Vagina (tissue), 2 donors: ENCODE results near the gene CHRNB1. TPM values are rescaled to one million over a fixed set of nuclear protein-coding genes. Genes with fewer than 3 reads are reported as not detected.
A peak's percentile ranks its signal among the peaks of the same experiment; 100 is the strongest.

ENCODE experiments used
- DNase-seq, 2 donors: peaks; one replicate each; pipeline ENCODE4 v3.0.0-alpha.2; 2017; ENCODE audit errors: extremely low spot score in 2 of 2
- H3K27ac ChIP-seq: fragments of 200-600 bp; sonication (generic); one replicate; pipeline ENCODE4 v1.5.1; 2019
- H3K27me3 ChIP-seq: fragments of 200-600 bp; sonication (generic); one replicate; pipeline ENCODE4 v1.5.1; 2019
- H3K36me3 ChIP-seq, 2 donors: fragments of 200-600 bp; sonication (generic); one replicate each; pipeline ENCODE4 v1.5.1; 2017 to 2019
- H3K4me1 ChIP-seq: fragments of 200-600 bp; sonication (generic); one replicate; pipeline ENCODE4 v1.5.1; 2019
- H3K4me3 ChIP-seq, 2 donors: fragments of 200-600 bp; sonication (generic); 1 replicate in 1 of 2; 2 replicates in 1 of 2; pipeline ENCODE4 v1.5.1; 2016 to 2019
- H3K9me3 ChIP-seq: fragments of 200-600 bp; sonication (generic); one replicate; pipeline ENCODE4 v1.5.1; 2019
- POLR2A ChIP-seq, 2 donors: fragments of 450-650 bp; IDR thresholded peaks; one replicate each; pipeline ENCODE4 v1.6.1; 2017; ENCODE audit warnings: antibody characterized with exemption in 2 of 2, mild to moderate bottlenecking in 2 of 2, moderate library complexity in 2 of 2
- POLR2AphosphoS5 ChIP-seq, 2 donors: sonication (generic); formaldehyde crosslinking; IDR thresholded peaks; one replicate each; pipeline ENCODE4 v1.9.0; 2017; ENCODE audit warnings: antibody characterized with exemption in 2 of 2, mild to moderate bottlenecking in 2 of 2, low read depth in 1 of 2; ENCODE audit not compliant: insufficient read depth in 1 of 2
- intact Hi-C: fragments of 100-400 bp; cut with DNase I; formaldehyde crosslinking; loops from one replicate; pipeline ENCODE4 v1.15.1; 2023
- total RNA-seq: library from RNA; depleted of rRNA; stranded (reverse); fragments of >200 nt; gene quantifications from one replicate; pipeline ENCODE4 v1.2.3, GENCODE V29; 2016
- TF ChIP-seq, protein P1 (sequence below), 3 experiments: fragments of 450-650 bp in 2 of 3; fragments of 200-600 bp in 1 of 3; sonication (generic) in 1 of 3; IDR thresholded peaks; one replicate each; pipeline ENCODE4 v1.5.1; 2017 to 2019; ENCODE audit warnings: antibody characterized with exemption in 3 of 3, mild to moderate bottlenecking in 2 of 3, moderate library complexity in 2 of 3

The CHRNB1 gene
- total RNA-seq, 1 donor from 2014 or later: 5.9 TPM

GRCh38 chr17:7408863-7409262, 36.0 kb upstream of the CHRNB1 start:
- H3K27me3 ChIP-seq: no peaks in the 10 kb centered on the region
- H3K9me3 ChIP-seq: no peaks in the 10 kb centered on the region
- no peak overlapping the region for H3K27ac ChIP-seq
- H3K4me1 ChIP-seq: peaks cover 33% of the 10 kb centered on the region
- peaks cover 0 to 16% of the 10 kb centered on the region in 2 donors for H3K36me3 ChIP-seq
- H3K4me3 ChIP-seq: no peak overlapping the region
- no peak for DNase-seq
- TF ChIP-seq POLR2A (IDR thresholded peaks at IDR 0.05) (no peak), POLR2AphosphoS5 (IDR thresholded peaks at IDR 0.05; ENCODE audit: insufficient read depth in 1 of 2, low read depth in 1 of 2) (no peak)
- TF ChIP-seq, protein P1, sequence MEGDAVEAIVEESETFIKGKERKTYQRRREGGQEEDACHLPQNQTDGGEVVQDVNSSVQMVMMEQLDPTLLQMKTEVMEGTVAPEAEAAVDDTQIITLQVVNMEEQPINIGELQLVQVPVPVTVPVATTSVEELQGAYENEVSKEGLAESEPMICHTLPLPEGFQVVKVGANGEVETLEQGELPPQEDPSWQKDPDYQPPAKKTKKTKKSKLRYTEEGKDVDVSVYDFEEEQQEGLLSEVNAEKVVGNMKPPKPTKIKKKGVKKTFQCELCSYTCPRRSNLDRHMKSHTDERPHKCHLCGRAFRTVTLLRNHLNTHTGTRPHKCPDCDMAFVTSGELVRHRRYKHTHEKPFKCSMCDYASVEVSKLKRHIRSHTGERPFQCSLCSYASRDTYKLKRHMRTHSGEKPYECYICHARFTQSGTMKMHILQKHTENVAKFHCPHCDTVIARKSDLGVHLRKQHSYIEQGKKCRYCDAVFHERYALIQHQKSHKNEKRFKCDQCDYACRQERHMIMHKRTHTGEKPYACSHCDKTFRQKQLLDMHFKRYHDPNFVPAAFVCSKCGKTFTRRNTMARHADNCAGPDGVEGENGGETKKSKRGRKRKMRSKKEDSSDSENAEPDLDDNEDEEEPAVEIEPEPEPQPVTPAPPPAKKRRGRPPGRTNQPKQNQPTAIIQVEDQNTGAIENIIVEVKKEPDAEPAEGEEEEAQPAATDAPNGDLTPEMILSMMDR (IDR thresholded peaks at IDR 0.05): no peak
- intact Hi-C loops: loop anchor here (5.0 kb wide), 1 partner anchor 57 kb away; the partner anchor contains the start of gene KCTD11

DNA sequence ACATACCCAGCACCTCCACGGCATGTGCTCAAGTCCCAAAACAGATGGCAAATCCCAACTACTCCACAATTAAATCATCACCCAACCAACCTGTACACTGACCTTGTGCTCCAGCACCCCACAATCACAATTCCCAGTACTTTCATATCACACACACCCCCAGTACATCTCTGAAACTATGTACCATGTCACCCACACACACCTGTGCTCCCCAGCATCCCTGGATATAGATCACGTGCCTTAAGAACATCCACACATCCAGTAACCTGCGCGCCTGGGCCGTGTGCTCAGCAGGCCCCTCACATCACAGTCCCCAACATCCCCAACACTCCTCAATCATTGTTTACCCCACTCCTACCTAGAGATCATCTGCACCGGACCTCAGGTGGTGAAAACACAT, 35.1 kb upstream of the CHRNB1 start:
- TF ChIP-seq, protein P1 (IDR thresholded peaks at IDR 0.05): no peak
- TF ChIP-seq POLR2AphosphoS5 (IDR thresholded peaks at IDR 0.05; ENCODE audit: insufficient read depth in 1 of 2, low read depth in 1 of 2) (no peak), POLR2A (IDR thresholded peaks at IDR 0.05) (no peak)
- Histone ChIP-seq H3K4me1 (peaks cover 33% of the 10 kb centered on the region), H3K27me3 (no peaks in the 10 kb centered on the region), H3K36me3 (peaks cover 0 to 18% of the 10 kb centered on the region in 2 donors), H3K9me3 (no peaks in the 10 kb centered on the region), H3K4me3 (no peak overlapping the region), H3K27ac (no peak overlapping the region)
- DNase-seq: no peak
- intact Hi-C loops: loop anchor here (5.0 kb wide), 1 partner anchor 57 kb away; the partner anchor contains the start of gene KCTD11

GRCh38 chr17:7410634-7411426, 34.0 kb upstream of the CHRNB1 start:
- Histone ChIP-seq H3K27ac (no peak overlapping the region), H3K4me1 (peaks cover 23% of the 10 kb centered on the region), H3K9me3 (no peaks in the 10 kb centered on the region), H3K27me3 (no peaks in the 10 kb centered on the region), H3K36me3 (peaks cover 0 to 21% of the 10 kb centered on the region in 2 donors), H3K4me3 (no peak overlapping the region)
- DNase-seq: no peak
- intact Hi-C loops: no loop called here
- TF ChIP-seq POLR2AphosphoS5 (IDR thresholded peaks at IDR 0.05; ENCODE audit: insufficient read depth in 1 of 2, low read depth in 1 of 2) (no peak), POLR2A (IDR thresholded peaks at IDR 0.05) (no peak)
- TF ChIP-seq, protein P1 (IDR thresholded peaks at IDR 0.05): no peak

DNA sequence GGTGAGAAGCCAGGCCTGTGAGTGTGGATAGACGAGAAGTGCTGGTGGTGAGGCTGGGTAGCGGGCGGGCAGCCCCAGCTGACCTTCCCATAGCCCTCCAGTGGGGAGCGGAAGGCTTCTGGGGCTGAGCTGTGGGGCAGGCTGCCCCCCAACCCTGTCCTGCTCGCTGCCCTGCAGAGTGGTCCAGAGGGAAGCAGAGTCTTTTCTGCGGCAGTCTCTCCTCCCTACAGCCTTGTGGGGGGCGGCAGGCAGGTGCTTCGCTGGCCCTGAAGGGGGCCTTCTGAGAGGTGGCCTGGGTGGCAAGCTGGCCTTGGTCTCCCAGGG, 33.5 kb upstream of the CHRNB1 start:
- Histone ChIP-seq H3K9me3 (no peaks in the 10 kb centered on the region), H3K4me3 (no peak overlapping the region), H3K4me1 (peaks cover 17% of the 10 kb centered on the region), H3K27me3 (no peaks in the 10 kb centered on the region), H3K27ac (no peak overlapping the region), H3K36me3 (peaks cover 0 to 21% of the 10 kb centered on the region in 2 donors)
- no peak for TF ChIP-seq POLR2A (IDR thresholded peaks at IDR 0.05)
- TF ChIP-seq, protein P1 (IDR thresholded peaks at IDR 0.05): no peak
- TF ChIP-seq POLR2AphosphoS5 (IDR thresholded peaks at IDR 0.05; ENCODE audit: insufficient read depth in 1 of 2, low read depth in 1 of 2): no peak
- intact Hi-C loops: no loop called here
- DNase-seq: no peak

DNA sequence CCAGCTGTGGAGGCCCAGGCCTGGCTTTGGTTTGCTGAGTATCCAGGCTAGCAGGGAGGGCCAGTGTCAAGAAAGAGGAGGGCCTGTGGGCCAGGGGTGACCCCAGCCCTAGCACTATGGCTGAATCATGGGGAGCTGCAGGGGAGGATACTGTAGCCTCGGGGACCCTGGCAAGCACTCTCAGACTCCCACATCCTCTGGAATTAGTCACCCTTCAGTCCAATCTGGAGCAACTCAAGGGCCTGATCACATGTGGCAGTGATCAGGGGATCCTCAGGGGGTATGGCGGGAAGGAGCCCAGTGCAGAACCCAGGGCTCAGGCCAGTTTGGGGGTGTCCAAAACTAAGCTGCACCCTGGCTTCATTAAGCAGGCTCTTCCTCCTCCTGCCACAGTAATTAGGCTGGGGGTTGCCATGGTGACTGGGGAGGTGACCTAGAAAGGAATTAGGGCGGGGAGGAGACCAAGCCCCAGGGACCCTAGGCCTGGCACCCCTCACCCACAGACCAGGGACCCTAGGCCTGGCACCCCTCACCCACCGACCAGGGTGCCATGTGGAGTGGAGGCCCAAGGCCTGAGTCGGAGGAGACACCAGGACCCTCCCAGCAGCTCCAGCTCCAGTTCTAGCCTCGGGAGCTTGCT, 31.4 kb upstream of the CHRNB1 start:
- Histone ChIP-seq H3K9me3 (no peaks in the 10 kb centered on the region), H3K27me3 (no peaks in the 10 kb centered on the region), H3K4me1 (peaks cover 10% of the 10 kb centered on the region), H3K4me3 (no peak overlapping the region), H3K36me3 (peaks cover 0 to 25% of the 10 kb centered on the region in 2 donors), H3K27ac (peak overlapping the region; percentile 36)
- TF ChIP-seq POLR2A (IDR thresholded peaks at IDR 0.05) (no peak), POLR2AphosphoS5 (IDR thresholded peaks at IDR 0.05; ENCODE audit: insufficient read depth in 1 of 2, low read depth in 1 of 2) (peak in 1 of 2 donors; percentile 31)
- TF ChIP-seq, protein P1 (IDR thresholded peaks at IDR 0.05): no peak
- DNase-seq: no peak
- intact Hi-C loops: no loop called here
